Stromal cell of bone marrow (primary cell): ENCODE results near the gene SLC41A2.
"Not testable (repeated sequence)": the region's sequence is repeated elsewhere in the genome, so short reads cannot be mapped to it uniquely, and the experiment has no call there.

Experiments
- DNase-seq: peaks from one replicate; pipeline ENCODE4 v3.0.0-alpha.2; 2012; ENCODE audit warnings: low read depth

The SLC41A2 gene

DNA sequence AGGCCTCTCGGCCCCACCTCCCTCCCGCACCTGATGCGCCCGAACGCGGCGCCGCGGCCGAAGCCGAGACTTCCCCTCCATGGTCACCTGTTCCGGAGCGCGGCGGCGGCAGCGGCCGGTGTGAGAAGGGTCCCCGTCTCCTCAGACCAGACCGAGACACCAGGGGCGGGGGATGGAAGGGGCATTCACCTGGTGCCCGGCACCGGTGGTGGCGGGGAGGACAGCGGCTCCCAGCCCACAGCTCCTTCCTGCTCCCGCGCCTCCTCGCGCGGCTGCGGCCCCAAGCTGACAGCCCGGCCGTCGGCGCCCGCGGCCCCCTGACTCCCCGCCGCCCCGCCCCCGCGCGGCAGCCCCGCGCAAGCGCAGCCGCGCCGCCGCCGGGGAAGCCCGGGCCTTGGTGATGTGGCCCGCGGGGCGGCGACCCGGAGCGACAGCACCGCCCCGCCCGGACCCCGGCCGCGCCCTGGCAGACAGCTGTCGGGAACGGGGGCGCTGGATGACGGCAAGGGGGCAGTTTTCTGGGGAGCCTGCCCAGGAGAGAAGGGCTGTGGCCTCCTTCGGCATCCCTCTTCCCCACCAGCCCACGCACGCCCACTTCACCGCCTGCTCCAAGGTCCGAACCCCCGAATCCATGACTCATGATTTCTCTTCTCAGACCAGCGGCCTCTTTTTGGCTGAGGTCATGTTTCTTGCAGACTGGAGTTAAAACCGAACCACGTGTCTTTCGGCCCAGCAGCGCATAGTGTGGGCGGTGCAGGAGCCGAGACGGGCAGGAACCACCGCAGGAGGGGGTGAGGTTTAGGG is at the start of gene SLC41A2:
SLC41A2 (minus strand) TSS at position 290 of the 804 bp plus-strand sequence. CDS start 29,763 bp downstream, outside the sequence.
- peak; percentile 92 for DNase-seq

DNA sequence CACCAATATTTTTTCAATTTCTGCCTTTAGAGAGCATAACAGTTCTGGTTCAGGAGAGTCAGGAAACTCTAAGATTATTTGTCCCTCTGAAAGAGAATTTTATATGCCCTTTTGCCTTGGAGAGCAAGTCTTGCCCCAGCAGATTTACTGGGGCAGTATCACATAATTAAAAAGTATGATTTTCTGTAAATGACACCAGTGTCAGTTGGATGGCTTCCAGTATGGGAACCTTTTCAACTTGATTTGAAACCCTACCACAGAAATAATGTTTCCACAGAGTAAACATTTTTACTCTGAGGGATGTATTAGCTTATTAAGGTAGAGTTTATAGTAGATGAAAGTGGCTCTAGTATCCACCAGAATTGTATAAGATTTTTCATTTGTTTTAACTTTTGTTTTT is 43.4 kb upstream of the SLC41A2 start:
- no peak for DNase-seq

DNA sequence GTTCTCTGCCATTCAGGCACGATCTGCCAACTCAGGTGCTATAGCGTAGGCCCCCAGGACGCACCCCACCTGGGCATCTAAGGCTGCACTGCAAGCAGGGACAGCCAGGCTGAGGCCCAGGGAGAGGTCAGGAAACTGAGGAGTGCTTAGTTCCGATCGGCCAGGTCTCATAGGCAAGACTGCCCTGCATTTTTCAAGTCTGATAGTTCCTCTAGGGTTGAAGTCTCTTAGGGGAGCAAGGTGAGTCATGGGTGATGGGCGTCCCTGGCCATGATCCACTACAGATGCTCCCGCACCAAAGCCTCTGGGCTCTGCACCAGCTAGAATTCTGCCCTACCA is 41.2 kb upstream of the SLC41A2 start:
- no peak for DNase-seq

DNA sequence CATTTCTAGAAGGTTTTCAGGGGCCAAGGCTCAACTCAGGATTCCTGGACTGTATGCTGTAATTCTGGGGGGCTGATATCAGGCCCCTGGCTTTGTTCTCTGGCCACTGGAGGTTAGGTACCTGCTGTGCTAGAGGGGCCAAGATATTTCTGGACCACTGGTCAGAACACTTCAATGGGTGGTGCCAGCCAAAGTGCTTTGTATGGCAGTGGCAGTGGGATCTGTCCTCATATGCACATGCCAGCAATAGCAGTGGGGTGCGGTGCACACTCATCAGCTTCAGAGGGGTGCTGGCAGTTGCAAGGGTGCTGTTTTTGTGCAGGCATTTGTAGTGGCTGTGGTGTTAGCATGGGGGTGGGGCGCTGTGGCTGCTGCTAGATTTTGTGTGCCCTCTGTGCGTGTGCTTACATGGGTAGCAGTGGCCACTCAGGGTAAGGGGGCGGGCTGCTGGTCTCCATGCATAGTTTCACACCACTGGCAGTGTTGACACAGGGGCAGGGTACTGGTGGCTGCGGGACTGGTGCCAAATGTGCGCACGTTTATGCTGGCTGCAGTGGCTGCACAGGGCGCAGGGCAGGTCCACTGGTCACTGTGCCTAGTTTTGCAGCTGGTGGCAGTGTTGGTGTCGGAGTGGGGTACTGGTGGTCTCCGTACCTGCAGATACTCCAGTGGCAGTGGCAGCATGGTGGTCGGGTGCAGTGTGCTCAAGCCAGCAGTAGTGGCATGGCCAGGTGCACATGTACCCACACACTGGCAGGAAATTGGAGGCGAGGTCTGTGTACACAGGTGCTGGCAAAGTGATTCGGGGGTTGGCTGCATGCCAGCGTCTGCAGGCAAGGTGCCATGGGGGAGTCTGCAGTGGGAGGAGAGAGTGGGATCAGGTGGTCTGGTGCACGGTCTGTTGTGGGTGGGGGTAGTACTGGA is 40.6 kb upstream of the SLC41A2 start:
- DNase-seq = no peak

- DNase-seq = no peak
Measured at GRCh38 chr12:104997541-104997940, 39.5 kb upstream of the SLC41A2 start.

DNA sequence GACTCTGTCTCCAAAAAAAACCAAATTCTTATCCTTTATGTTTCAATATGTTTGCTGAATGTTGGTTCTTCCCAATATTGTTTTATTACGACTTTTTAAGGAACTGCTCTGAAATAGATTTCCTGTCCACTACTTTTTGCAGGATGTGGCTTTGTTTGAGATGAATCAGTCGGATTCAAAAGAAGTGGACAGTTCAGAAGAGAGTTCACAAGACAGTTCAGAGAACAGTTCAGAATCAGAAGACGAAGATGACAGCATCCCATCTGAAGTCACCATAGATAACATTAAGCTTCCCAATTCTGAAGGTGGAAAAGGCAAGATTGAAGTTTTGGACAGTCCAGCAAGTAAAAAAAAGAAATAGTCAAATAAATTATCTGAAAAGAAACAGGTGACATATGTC is 36.2 kb upstream of the SLC41A2 start:
- no peak for DNase-seq

- DNase-seq = no peak
Measured at GRCh38 chr12:104991565-104992128, 33.6 kb upstream of the SLC41A2 start.

GRCh38 chr12:104990950-104991349 is 32.9 kb upstream of the SLC41A2 start:
- DNase-seq = no peak

- peak; percentile 67 for DNase-seq
Measured at GRCh38 chr12:104986022-104986941, 28.2 kb upstream of the SLC41A2 start, which contains the start of gene NOPCHAP1. Gene NOPCHAP1, plus strand, starts transcription at chr12:104986316. Its CDS starts 37 bp downstream, at chr12:104986353.

GRCh38 chr12:104985206-104985605 is 27.1 kb upstream of the SLC41A2 start:
- DNase-seq = no peak

- DNase-seq = not testable (repeated sequence)
Measured at GRCh38 chr12:104977688-104978087, 19.6 kb upstream of the SLC41A2 start.

DNA sequence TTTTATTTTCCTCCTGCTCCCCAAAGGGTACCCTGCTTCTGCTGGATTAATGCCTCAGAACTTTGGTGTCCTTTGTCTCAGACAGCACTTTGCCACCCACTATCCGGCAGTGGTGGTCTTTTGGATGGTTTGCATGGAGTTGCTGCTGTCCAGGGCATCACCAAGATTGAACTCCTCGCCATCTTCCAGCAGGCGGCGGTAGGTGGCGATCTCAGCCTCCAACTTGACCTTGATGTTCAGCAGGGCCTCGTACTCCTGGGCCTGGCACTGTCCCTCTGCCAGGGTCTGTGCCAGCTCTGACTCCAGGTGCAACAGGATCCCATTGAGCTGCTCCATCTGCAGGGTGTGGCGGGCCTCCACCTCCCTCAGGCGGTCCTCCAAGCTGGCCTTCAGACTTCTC is 18.6 kb upstream of the SLC41A2 start:
- DNase-seq = no peak

- DNase-seq = peak; percentile 44
Measured at GRCh38 chr12:104975587-104976343, 17.7 kb upstream of the SLC41A2 start.

GRCh38 chr12:104974626-104975290 is 16.7 kb upstream of the SLC41A2 start:
- no peak for DNase-seq

GRCh38 chr12:104973250-104973649 is 15.2 kb upstream of the SLC41A2 start:
- DNase-seq = no peak

GRCh38 chr12:104971306-104971705 is 13.2 kb upstream of the SLC41A2 start:
- DNase-seq = no peak

GRCh38 chr12:104969343-104969742 is 11.3 kb upstream of the SLC41A2 start:
- no peak for DNase-seq

DNA sequence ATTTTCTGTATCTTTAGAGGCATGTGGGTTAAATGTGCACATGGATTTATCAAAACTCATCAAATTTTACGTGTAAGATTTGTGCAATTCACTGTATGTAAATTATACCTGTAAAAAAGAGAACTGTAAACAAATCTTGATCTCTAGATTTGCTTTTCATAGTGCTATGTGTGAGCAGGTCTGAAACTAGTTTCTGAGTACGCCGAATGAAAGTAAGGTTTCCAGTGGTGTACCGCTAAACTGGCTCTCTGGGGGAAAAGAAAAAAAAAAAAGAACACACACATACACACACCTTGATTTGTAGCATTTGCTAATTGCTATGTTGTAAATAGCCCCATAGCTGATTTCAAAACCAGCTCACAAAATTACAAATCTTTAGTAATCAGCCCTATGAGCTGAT is 8.6 kb upstream of the SLC41A2 start:
- DNase-seq = no peak

DNA sequence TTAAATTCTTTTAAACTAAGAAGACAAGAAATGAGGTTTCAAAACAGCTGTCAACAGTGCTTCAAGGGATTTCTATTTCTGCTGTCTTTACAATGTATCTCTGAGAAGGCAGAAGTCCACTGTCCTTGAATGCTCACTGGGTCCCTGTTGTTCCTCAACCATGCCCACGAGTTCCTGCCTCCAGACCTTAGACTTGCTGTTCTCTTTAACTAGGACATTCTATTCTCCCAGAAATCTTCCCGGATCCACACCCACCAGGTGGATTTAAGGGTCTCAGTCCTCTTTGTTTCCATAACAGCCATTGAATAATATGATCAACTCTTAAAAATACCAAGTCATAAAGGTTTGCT is 6.7 kb upstream of the SLC41A2 start:
- DNase-seq = no peak

DNA sequence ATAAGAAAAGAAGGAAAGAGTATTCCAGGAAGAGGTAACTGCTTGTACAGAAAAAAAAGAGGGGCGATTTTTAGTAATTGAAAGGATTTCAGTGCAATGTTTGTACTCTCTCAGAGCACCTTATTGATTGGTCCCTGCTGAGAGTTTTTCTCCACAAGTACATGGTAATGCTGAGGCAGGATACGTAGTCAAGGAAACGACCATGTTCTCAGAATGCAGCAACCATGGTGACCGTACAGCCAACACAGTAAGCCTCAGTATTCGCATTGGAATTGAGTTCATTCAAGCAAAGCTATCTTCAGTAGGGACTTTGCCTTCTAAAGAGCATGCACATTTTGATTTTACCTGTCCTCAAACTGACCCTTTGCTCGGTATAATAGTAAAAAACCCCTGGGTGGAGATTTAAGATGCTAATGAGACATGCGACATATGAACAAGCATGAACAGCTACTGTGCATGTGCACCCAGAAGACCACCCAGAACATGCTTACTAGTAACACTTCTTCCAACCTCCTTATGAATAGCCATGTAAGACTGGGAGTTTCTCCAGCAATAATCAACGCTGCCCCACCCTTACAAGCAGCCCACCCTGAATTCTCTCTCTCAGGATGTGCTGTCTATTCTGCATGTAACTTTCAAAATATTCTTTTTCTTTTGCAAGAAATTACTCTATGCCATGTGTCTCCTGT is 6.2 kb upstream of the SLC41A2 start:
- DNase-seq = no peak
